Activated CD8-positive, alpha-beta memory T cell treated with anti-CD3 and anti-CD28 coated beads, Interleukin-2, amount 50 U/mL, for 48 hours (primary cell): ENCODE results near the gene MYH9.
A peak's percentile ranks its signal among the peaks of the same experiment; 100 is the strongest.
"Not testable (repeated sequence)": the region's sequence is repeated elsewhere in the genome, so short reads cannot be mapped to it uniquely, and the experiment has no call there.

Experiments used
- DNase-seq: peaks from one replicate; pipeline ENCODE4 v3.0.0-alpha.2; 2020

Gene MYH9

DNA sequence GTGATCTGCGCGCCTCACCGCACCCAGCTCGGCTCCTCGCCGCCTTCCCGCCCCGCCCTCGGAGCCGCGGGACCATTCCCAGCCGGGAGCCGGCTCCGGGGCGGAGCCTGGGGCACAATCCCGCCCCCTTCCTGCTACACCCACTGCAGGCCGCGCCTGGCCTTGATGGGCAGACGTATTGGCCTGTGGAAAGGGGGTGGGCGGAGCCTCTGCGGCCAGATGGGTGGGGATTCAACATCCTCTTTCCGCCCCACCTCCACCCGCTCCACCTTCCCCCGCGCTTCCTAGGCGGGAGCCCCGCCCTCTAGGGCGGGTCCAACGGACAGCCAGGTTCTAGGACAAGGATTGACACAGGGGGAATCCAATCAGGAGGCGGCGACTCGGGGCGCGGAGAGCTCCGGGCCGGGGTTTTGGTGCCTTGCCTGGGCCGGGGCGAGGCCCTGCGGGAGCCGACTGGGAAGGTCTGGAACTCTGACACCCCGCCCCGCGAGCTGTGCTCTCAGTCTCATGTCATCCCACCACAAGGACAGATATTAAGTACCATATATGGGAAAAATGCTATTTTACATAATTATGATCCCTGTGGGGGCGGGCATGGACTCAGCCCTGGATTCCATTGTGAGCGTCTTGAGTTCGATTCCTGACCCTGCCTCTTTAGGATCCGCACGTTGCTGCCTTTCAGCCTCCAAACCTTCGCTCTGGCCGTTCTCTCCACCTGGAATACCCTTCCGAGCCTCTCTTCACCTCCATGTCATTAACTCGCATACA, at the start of gene MYH9:
TSS of gene MYH9 (minus strand) at position 9 of the 768 bp plus-strand sequence. CDS start 38,731 bp downstream, outside the sequence.
- DNase-seq: peak; percentile 98

- peak; percentile 75 for DNase-seq
Measured at GRCh38 chr22:36435516-36436415, 48.0 kb upstream of the MYH9 start.

DNA sequence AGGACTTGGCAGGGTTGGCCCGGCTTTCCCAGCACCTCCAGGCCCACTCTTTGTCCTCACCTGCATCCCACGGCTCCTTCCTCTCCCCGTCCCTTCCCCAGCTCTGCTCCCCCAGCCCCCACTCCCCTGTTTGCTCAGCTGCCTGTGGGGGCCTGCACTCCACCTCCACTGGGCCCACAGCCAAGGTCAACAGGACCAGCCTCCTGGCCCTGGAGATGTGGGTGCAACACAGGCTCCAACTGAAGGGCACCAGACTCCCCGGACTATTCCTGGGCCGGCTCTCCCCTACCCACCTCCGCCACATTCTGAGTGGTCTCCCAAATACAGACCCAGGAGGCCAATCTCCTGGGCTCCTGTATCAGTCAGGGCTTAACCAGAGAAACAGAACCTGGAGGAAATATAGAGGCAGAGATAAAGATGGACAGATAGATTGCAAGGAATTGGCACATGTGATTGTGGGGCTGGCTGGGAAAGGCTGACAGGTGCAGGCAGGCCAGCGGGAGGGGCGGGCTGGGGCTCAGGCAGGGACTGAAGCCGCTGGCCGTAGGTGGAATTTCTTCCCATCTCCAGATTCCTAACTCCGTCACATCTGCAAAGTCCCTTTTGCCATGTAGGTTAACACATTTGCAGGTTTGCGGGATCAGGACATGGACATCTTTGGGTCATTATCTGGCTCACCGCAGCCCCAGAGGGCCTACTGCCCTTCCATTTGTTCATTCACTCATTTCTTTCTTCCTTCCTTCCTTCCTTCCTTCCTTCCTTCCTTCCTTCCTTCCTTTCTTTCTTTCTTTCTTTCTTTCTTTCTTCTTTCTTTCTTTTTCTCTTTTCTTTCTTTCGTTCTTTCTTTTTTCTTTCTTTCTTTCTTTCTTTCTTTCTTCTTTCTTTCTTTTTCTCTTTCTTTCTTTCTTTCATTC, 45.8 kb upstream of the MYH9 start:
- DNase-seq: no peak

DNA sequence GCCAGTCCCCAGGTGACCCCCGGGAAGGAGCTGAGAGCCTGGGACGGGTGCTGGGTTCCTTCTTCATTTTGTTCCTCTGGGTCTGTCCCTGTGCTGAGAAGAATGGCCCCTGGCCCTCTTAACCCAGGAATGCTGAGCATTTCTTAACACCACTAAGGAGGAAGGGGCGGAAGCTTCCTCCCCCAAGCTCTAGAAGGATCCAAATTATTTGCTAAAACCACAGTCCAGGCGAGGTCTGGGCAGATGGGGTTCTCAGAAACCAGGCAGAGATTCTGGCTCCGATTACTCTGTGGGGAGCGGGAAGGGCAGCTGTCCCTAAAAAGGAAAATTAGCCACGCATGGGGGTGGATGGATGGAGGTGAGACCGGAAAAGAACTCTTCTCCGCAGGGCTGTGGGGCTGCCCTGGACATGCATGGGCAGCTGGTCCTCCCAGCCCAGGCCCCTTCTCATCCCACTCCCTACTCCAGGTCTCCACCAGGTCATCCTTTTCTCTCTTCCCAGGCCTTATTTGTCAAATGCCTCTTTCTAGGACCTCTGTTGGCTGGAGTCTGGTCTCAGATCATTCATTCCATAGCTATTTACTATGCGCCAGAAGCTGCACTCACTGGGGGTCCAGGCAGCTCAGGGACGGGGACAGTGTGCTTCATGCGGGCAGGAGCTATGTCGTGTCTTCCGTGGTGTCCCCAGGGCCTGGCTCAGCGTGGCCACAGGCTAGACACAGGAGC, 45.0 kb upstream of the MYH9 start:
- no peak for DNase-seq

GRCh38 chr22:36431977-36432376, 44.2 kb upstream of the MYH9 start:
- no peak for DNase-seq

DNA sequence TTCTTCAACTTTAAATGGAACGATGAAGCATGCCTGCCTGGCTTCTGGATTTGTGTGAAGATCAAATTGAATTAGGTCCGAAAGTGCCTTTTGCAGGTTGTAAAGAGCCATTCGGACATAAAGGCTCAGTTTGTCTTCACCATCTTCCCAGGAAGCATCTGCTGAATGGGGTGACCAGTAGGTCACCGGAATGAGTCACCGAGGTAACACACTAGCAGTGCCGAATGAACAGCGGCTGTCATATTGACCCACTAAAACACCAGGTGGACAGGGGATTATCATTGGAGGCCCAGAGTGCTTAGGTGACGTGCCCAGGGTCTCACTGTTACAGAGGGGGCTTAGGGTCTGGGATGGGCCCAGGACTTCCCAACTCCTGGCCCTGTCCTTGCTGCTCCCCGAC, 43.1 kb upstream of the MYH9 start:
- DNase-seq: no peak

DNA sequence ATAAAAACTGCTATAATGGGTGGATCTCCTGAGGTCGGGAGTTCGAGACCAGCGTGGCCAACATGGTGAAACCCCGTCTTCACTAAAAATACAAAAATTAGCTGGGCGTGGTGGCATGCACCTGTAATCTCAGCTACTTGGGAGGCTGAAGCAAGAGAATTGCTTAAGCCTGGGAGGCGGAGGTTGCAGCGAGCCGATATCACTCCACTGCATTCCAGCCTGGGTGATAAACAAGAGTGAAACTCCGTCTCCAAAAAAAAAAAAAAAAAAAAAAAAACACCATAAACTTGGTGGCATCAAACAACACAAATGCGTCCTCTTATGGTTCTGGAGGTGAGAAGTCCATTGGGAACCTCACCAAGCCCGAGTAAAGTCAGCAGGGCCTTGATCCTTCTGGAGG, 40.2 kb upstream of the MYH9 start:
- not testable (repeated sequence) for DNase-seq

GRCh38 chr22:36425977-36426523, 38.3 kb upstream of the MYH9 start:
- DNase-seq: no peak

DNA sequence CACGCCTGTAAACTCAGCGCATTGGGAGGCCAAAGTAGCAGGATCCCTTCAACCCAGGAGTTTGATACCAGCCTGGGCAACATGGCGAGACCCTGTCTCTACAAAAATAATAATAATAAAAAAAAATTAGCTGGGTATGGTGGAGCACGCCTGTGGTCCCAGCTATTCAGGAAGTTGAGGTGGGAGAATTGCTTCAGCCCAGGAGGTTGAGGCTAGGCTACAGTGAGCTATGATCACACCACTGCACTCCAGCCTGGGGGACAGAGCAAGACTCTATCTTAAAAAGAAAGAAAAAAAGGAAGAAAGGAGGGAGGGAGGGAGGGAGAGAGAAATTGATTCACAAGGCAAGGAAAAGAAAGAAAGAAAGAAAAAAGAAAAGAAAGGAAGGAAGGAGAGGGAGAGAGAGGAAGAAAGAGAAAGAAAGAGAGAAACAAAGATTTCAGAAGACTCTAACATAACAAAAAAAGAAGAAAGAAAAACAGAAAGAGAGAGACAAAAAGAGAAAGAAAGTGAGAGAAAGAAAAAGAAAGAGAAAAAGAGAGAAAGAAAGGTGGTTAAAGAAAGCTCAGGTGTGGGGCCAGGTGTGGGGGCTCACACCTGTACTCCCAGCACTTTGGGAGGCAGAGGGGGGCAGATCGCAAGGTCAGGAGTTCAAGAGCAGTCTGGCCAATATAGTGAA, 37.3 kb upstream of the MYH9 start:
- no peak for DNase-seq

DNA sequence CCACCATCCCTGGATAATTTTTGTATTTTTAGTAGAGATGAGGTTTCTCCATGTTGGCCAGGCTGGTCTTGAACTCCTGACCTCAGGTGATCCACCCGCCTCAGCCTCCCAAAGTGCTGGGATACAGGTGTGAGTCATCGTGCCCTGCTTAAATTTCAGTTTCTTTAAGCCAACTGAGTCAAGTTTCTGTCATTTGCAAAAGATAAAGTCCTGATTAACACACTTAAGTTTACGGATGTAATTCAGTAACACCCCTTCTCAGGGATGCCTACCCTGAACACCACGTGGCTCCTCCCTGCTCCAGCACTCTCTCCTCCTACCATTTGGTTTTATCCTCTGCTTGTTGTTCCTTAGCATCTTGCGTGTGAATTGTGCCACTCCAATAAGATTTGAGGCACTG, 36.7 kb upstream of the MYH9 start:
- not testable (repeated sequence) for DNase-seq

GRCh38 chr22:36423461-36424404, 36.0 kb upstream of the MYH9 start:
- DNase-seq: no peak

DNA sequence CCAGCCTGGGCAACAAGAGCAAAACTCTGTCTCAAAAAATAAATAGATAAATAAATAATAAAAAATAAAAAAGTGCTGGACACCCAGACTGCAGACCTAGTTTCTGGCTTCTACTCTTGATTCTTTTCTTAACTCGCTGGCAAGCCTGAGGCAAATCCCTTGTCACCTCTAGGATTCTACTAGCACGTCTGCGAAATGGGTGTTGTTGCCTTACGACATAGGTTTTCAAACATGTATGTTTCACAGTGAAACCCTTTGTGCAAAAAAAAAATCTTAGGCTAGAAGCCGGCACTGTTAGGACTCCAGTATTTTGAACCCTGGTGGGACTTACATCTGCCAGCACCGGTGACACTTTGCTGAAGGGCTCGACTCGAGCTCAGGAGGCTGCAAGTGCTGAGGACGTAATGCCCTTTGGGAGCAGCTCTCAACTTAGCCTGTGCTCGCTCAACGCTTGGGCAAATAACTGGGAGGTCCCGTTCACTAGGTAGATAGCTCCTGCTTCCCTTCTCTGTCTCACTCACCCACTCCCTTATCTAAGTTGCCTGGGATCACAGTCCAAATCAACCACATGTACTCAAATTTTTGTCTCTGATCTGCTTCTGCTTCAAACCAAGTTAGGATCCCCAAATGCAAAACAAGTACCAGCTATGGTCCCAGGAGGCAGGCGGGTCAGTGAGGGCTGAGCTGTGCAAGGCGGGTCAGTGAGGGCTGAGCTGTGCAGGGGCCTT, 34.7 kb upstream of the MYH9 start:
- no peak for DNase-seq

- DNase-seq: no peak
Measured at GRCh38 chr22:36419912-36420882, 32.4 kb upstream of the MYH9 start.

GRCh38 chr22:36419177-36419911, 31.6 kb upstream of the MYH9 start:
- no peak for DNase-seq

- no peak for DNase-seq
Measured at GRCh38 chr22:36417281-36417686, 29.5 kb upstream of the MYH9 start.

- DNase-seq: no peak
Measured at GRCh38 chr22:36415415-36416168, 27.8 kb upstream of the MYH9 start.
